ENCODE data around the gene SPP1. TPM values are rescaled to one million over a fixed set of nuclear protein-coding genes. Genes with fewer than 3 reads are reported as not detected.

Gene SPP1
- total RNA-seq, 1 experiment from 2014 or later: 4.1 TPM

DNA sequence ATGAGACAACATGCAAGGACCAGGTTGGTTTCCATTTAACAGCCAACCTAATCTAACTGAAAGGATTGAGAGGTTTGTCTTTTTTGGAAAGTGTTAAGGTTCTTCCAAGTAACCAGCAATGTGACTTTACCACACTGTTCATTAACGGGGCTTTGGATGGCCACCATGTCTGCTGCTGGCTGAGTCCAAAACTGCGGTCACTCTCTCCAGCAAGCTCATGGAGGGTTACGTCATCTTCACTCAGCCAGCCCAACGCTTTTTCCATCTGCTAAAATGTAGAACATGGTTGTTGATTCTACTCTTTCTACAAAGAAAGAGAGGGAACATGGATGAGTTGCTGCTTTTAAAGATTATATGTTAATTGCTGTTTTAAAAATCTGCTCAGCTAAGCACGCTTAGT lies 43.0 kb downstream of the SPP1 start:
- POLR2A ChIA-PET: no interaction called here
- H3K36me3 ChIP-seq (ENCODE audit: control insufficient read depth in 1 of 2, insufficient read depth in 2 of 2, low read length in 2 of 2): no peaks in the 10 kb centered on the region
- H3K27me3 ChIP-seq (ENCODE audit: insufficient read depth, low read length): no peaks in the 10 kb centered on the region
- no peaks in the 10 kb centered on the region for H3K9me2 ChIP-seq (ENCODE audit: insufficient read depth)
- H3K9ac ChIP-seq (ENCODE audit: low read length): no peak overlapping the region
- no peak for DNase-seq (ENCODE audit: low read depth, low spot score)
- no peak overlapping the region for H3K4me2 ChIP-seq (ENCODE audit: low read length)
- H3K4me3 ChIP-seq (replicated peaks in 1 of 2; ENCODE audit: low read depth in 1 of 2, low read length in 2 of 2): no peak overlapping the region
- H3K27ac ChIP-seq (ENCODE audit: low read depth, low read length): no peak overlapping the region
- no peaks in the 10 kb centered on the region for H3K9me3 ChIP-seq (ENCODE audit: control insufficient read depth in 1 of 2, insufficient read depth in 1 of 2, low read depth in 1 of 2, low read length in 2 of 2)
- RAD21 ChIA-PET (ENCODE audit: low non-redundant PET in 1 of 2, low total read pairs in 2 of 2, uncharacterized antibody in 2 of 2, unreplicated experiment in 2 of 2): no interaction called here
- TF ChIP-seq MAX (IDR thresholded peaks at IDR 0.05) (no peak), ZFX (IDR thresholded peaks at IDR 0.05) (no peak), SIN3A (IDR thresholded peaks at IDR 0.05; ENCODE audit: low read depth) (no peak), ZBTB33 (IDR thresholded peaks at IDR 0.05; ENCODE audit: extremely low read depth, insufficient replicate concordance, low read length) (no peak), JUND (IDR thresholded peaks at IDR 0.05) (no peak), ZNF274 (IDR thresholded peaks at IDR 0.05; ENCODE audit: low read depth, low read length) (no peak), RAD21 (IDR thresholded peaks at IDR 0.05; ENCODE audit: low read depth) (no peak), CEBPB (IDR thresholded peaks at IDR 0.05; ENCODE audit: low read depth) (no peak), YY1 (IDR thresholded peaks at IDR 0.05; ENCODE audit: extremely low read depth, insufficient replicate concordance, low read depth, low read length) (no peak), EGR1 (IDR thresholded peaks at IDR 0.05; ENCODE audit: low read depth) (no peak), SRF (IDR thresholded peaks at IDR 0.05; ENCODE audit: low read depth) (no peak), ELF1 (IDR thresholded peaks at IDR 0.05; ENCODE audit: borderline replicate concordance, low read depth) (no peak), SP1 (IDR thresholded peaks at IDR 0.05; ENCODE audit: low read depth) (no peak), EZH2phosphoT487 (IDR thresholded peaks at IDR 0.05; ENCODE audit: borderline replicate concordance) (no peak), EZH2 (IDR thresholded peaks at IDR 0.05) (no peak), POLR2A (IDR thresholded peaks at IDR 0.05; ENCODE audit: borderline replicate concordance, extremely low read depth, insufficient read depth, insufficient read length) (no peak), CBX3 (IDR thresholded peaks at IDR 0.05; ENCODE audit: low read depth) (no peak)
- TF ChIP-seq, protein P1, sequence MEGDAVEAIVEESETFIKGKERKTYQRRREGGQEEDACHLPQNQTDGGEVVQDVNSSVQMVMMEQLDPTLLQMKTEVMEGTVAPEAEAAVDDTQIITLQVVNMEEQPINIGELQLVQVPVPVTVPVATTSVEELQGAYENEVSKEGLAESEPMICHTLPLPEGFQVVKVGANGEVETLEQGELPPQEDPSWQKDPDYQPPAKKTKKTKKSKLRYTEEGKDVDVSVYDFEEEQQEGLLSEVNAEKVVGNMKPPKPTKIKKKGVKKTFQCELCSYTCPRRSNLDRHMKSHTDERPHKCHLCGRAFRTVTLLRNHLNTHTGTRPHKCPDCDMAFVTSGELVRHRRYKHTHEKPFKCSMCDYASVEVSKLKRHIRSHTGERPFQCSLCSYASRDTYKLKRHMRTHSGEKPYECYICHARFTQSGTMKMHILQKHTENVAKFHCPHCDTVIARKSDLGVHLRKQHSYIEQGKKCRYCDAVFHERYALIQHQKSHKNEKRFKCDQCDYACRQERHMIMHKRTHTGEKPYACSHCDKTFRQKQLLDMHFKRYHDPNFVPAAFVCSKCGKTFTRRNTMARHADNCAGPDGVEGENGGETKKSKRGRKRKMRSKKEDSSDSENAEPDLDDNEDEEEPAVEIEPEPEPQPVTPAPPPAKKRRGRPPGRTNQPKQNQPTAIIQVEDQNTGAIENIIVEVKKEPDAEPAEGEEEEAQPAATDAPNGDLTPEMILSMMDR (IDR thresholded peaks at IDR 0.05 in 2 of 3, conservative IDR thresholded peaks at IDR 0.05 in 1 of 3; ENCODE audit: borderline replicate concordance in 1 of 3, insufficient read depth in 1 of 3, low read depth in 2 of 3, low read length in 2 of 3): no peak
- TF ChIP-seq, protein P2, sequence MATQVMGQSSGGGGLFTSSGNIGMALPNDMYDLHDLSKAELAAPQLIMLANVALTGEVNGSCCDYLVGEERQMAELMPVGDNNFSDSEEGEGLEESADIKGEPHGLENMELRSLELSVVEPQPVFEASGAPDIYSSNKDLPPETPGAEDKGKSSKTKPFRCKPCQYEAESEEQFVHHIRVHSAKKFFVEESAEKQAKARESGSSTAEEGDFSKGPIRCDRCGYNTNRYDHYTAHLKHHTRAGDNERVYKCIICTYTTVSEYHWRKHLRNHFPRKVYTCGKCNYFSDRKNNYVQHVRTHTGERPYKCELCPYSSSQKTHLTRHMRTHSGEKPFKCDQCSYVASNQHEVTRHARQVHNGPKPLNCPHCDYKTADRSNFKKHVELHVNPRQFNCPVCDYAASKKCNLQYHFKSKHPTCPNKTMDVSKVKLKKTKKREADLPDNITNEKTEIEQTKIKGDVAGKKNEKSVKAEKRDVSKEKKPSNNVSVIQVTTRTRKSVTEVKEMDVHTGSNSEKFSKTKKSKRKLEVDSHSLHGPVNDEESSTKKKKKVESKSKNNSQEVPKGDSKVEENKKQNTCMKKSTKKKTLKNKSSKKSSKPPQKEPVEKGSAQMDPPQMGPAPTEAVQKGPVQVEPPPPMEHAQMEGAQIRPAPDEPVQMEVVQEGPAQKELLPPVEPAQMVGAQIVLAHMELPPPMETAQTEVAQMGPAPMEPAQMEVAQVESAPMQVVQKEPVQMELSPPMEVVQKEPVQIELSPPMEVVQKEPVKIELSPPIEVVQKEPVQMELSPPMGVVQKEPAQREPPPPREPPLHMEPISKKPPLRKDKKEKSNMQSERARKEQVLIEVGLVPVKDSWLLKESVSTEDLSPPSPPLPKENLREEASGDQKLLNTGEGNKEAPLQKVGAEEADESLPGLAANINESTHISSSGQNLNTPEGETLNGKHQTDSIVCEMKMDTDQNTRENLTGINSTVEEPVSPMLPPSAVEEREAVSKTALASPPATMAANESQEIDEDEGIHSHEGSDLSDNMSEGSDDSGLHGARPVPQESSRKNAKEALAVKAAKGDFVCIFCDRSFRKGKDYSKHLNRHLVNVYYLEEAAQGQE (IDR thresholded peaks at IDR 0.05; ENCODE audit: low read depth): no peak
- ATAC-seq: no peak
- no TSS peak for BruUV-seq (replicated peaks)
- H4K20me1 ChIP-seq (ENCODE audit: insufficient read depth): no peaks in the 10 kb centered on the region
- intact Hi-C loops (cut with micrococcal nuclease): no loop called here
- peaks cover 3 to 6% of the 10 kb centered on the region in 2 experiments; a peak in 1 of 4 replicates for H3K4me1 ChIP-seq (ENCODE audit: control insufficient read depth in 1 of 2, insufficient read depth in 2 of 2, low read length in 2 of 2)
- peaks cover 9% of the 10 kb centered on the region; the same call in 1 of the 2 replicates for H3K79me2 ChIP-seq (ENCODE audit: insufficient read depth, low read length)
- CTCF ChIA-PET: interaction anchor here (1.2 kb wide), 1 partner anchor 15 kb away, joined by 4 read pairs; no protein-coding TSS in a partner anchor
- no peak overlapping the region for H2AFZ ChIP-seq (ENCODE audit: low read depth, low read length, poor library complexity, severe bottlenecking)
